H9 (cell line): Measurements from ENCODE around the gene KRT6B. TPM values are rescaled to one million over a fixed set of nuclear protein-coding genes. Genes with fewer than 3 reads are reported as not detected.

Source experiments
- DNase-seq: peaks from one replicate; pipeline ENCODE4 v3.0.0-alpha.2; 2017
- H2AFZ ChIP-seq: one replicate; pipeline ENCODE4 v1.6.1; 2013; ENCODE audit warnings: mild to moderate bottlenecking, low read length, control low read depth, moderate library complexity
- H2AK5ac ChIP-seq: 2 replicates; pipeline ENCODE4 v1.6.1; 2013; ENCODE audit warnings: low read length, control low read depth, mixed read lengths; ENCODE audit not compliant: insufficient read length
- H2BK120ac ChIP-seq: one replicate; pipeline ENCODE4 v1.6.1; 2013; ENCODE audit warnings: low read depth, mild to moderate bottlenecking, low read length, control low read depth, inconsistent platforms; ENCODE audit not compliant: poor library complexity, severe bottlenecking
- H2BK12ac ChIP-seq: 2 replicates; pipeline ENCODE4 v1.6.1; 2013; ENCODE audit warnings: low read length, control low read depth, mixed read lengths, low read depth; ENCODE audit not compliant: insufficient read length
- H2BK15ac ChIP-seq: 2 replicates; pipeline ENCODE4 v1.6.1; 2013; ENCODE audit warnings: low read depth, low read length, control low read depth
- H2BK20ac ChIP-seq: one replicate; pipeline ENCODE4 v1.6.1; 2013; ENCODE audit warnings: low read depth, mild to moderate bottlenecking, low read length, control low read depth, inconsistent platforms; ENCODE audit not compliant: poor library complexity, severe bottlenecking
- H2BK5ac ChIP-seq: 2 replicates; pipeline ENCODE4 v1.6.1; 2013; ENCODE audit warnings: low read length, control low read depth, mixed read lengths; ENCODE audit not compliant: insufficient read length
- H3K14ac ChIP-seq: 2 replicates; pipeline ENCODE4 v1.6.1; 2013; ENCODE audit warnings: low read length, control low read depth; ENCODE audit not compliant: insufficient read depth
- H3K18ac ChIP-seq: 2 replicates; pipeline ENCODE4 v1.6.1; 2013; ENCODE audit warnings: low read depth, mild to moderate bottlenecking, mixed read lengths, low read length, control low read depth; ENCODE audit not compliant: insufficient read length
- H3K23ac ChIP-seq: 2 replicates; pipeline ENCODE4 v1.6.1; 2013; ENCODE audit warnings: low read length, control low read depth, mixed read lengths, low read depth; ENCODE audit not compliant: insufficient read length
- H3K23me2 ChIP-seq: 2 replicates; pipeline ENCODE4 v1.6.1; 2013; ENCODE audit warnings: low read depth, mild to moderate bottlenecking, mixed read lengths, low read length, control low read depth; ENCODE audit not compliant: insufficient read length, poor library complexity, severe bottlenecking
- H3K27ac ChIP-seq: 2 replicates; pipeline ENCODE4 v1.5.1; 2013; ENCODE audit warnings: low read length, control low read depth, mixed read lengths, low read depth; ENCODE audit not compliant: insufficient read length
- H3K27me3 ChIP-seq: 2 replicates; pipeline ENCODE4 v1.6.1; 2013; ENCODE audit warnings: low read length, control low read depth, inconsistent platforms; ENCODE audit not compliant: insufficient read depth
- H3K4ac ChIP-seq: 2 replicates; pipeline ENCODE4 v1.6.1; 2013; ENCODE audit warnings: low read depth, mild to moderate bottlenecking, control low read depth, inconsistent platforms, low read length, moderate library complexity
- H3K4me1 ChIP-seq: 2 replicates; pipeline ENCODE4 v1.6.1; 2013; ENCODE audit warnings: low read length, control low read depth, inconsistent platforms; ENCODE audit not compliant: insufficient read depth
- H3K4me2 ChIP-seq: 2 replicates; pipeline ENCODE4 v1.6.1; 2013; ENCODE audit warnings: low read length, control low read depth, mixed read lengths; ENCODE audit not compliant: insufficient read length, insufficient read depth
- H3K56ac ChIP-seq: 2 replicates; pipeline ENCODE4 v1.6.1; 2013; ENCODE audit warnings: low read depth, mild to moderate bottlenecking, mixed read lengths, low read length, control low read depth; ENCODE audit not compliant: insufficient read length
- H3K79me1 ChIP-seq: 2 replicates; pipeline ENCODE4 v1.6.1; 2013; ENCODE audit warnings: low read depth, mild to moderate bottlenecking, moderate library complexity, low read length, control low read depth, inconsistent platforms; ENCODE audit not compliant: insufficient read depth, poor library complexity, severe bottlenecking
- H3K79me2 ChIP-seq: 2 replicates; pipeline ENCODE4 v1.6.1; 2013; ENCODE audit warnings: low read length, control low read depth, inconsistent platforms; ENCODE audit not compliant: insufficient read depth
- H3K9ac ChIP-seq: 2 replicates; pipeline ENCODE4 v1.6.1; 2013; ENCODE audit warnings: low read length, control low read depth, mixed read lengths; ENCODE audit not compliant: insufficient read length; ENCODE audit errors: extremely low read depth
- H3K9me3 ChIP-seq: one replicate; pipeline ENCODE4 v1.6.1; 2013; ENCODE audit warnings: low read depth, low read length, inconsistent platforms; ENCODE audit not compliant: control insufficient read depth
- H3T11ph ChIP-seq: one replicate; pipeline ENCODE4 v1.6.1; 2013; ENCODE audit warnings: mild to moderate bottlenecking, low read length, control low read depth, inconsistent platforms
- H4K20me1 ChIP-seq: one replicate; pipeline ENCODE4 v1.6.1; 2013; ENCODE audit not compliant: control insufficient read depth, insufficient read length, insufficient read depth
- H4K5ac ChIP-seq: 2 replicates; pipeline ENCODE4 v1.6.1; 2013; ENCODE audit warnings: low read depth, mild to moderate bottlenecking, mixed read lengths, low read length, control low read depth; ENCODE audit not compliant: insufficient read length
- H4K8ac ChIP-seq: replicated peaks from 2 replicates; pipeline ENCODE4 v1.6.1; 2013; ENCODE audit warnings: low read length, control low read depth, mixed read lengths, low read depth; ENCODE audit not compliant: insufficient read length
- H4K91ac ChIP-seq: 2 replicates; pipeline ENCODE4 v1.6.1; 2013; ENCODE audit warnings: low read depth, mild to moderate bottlenecking, moderate library complexity, mixed read lengths, low read length, control low read depth; ENCODE audit not compliant: insufficient read length
- H3K27ac Mint-ChIP-seq, 3 experiments: 2 replicates in 2 of 3; 3 replicates in 1 of 3; pipeline ENCODE4 v1.8.0; 2020 to 2021; ENCODE audit warnings: mixed read lengths in 3 of 3, mild to moderate bottlenecking in 1 of 3, moderate library complexity in 1 of 3
- H3K27me3 Mint-ChIP-seq: 2 replicates; pipeline ENCODE4 v1.8.0; 2021; ENCODE audit warnings: low read depth, mild to moderate bottlenecking, moderate library complexity, mixed read lengths
- H3K36me3 Mint-ChIP-seq, 3 experiments: 2 replicates in 2 of 3; 3 replicates in 1 of 3; pipeline ENCODE4 v1.8.0; 2020 to 2021; ENCODE audit warnings: low read depth in 3 of 3, mixed read lengths in 3 of 3; ENCODE audit not compliant: insufficient read depth in 1 of 3
- H3K4me1 Mint-ChIP-seq, 2 experiments: 2 replicates each; pipeline ENCODE4 v1.8.0; 2020; ENCODE audit warnings: mixed read lengths in 2 of 2
- H3K4me3 Mint-ChIP-seq, 2 experiments: 2 replicates in 1 of 2; 3 replicates in 1 of 2; pipeline ENCODE4 v1.8.0; 2020 to 2021; ENCODE audit warnings: mild to moderate bottlenecking in 2 of 2, mixed read lengths in 2 of 2, moderate library complexity in 1 of 2
- H3K9me3 Mint-ChIP-seq, 2 experiments: 2 replicates in 1 of 2; 3 replicates in 1 of 2; pipeline ENCODE4 v1.8.0; 2020; ENCODE audit warnings: mild to moderate bottlenecking in 2 of 2, mixed read lengths in 2 of 2, moderate library complexity in 1 of 2
- WGBS: extraction: QIAGEN DNeasy Blood & Tissue Kit; methylation state at CpG from one replicate; pipeline ENCODE4 v1.1.7; 2013; ENCODE audit warnings: missing lambda C conversion rate, low lambda C conversion rate, mixed read lengths; ENCODE audit not compliant: insufficient read length; ENCODE audit errors: extremely low coverage; 5-methylcytosine and 5-hydroxymethylcytosine counted together
- total RNA-seq: library from RNA; stranded (reverse); gene quantifications from 2 replicates; pipeline ENCODE4 v1.2.1, GENCODE V29; 2021
- TF ChIP-seq, protein P1 (sequence below): fragments of 200-600 bp; sonication (generic); conservative IDR thresholded peaks from 3 replicates; pipeline ENCODE4 v1.8.0; 2021; ENCODE audit warnings: antibody characterized with exemption, mild to moderate bottlenecking

The KRT6B gene
- total RNA-seq, 1 experiment from 2014 or later, result not detected

DNA sequence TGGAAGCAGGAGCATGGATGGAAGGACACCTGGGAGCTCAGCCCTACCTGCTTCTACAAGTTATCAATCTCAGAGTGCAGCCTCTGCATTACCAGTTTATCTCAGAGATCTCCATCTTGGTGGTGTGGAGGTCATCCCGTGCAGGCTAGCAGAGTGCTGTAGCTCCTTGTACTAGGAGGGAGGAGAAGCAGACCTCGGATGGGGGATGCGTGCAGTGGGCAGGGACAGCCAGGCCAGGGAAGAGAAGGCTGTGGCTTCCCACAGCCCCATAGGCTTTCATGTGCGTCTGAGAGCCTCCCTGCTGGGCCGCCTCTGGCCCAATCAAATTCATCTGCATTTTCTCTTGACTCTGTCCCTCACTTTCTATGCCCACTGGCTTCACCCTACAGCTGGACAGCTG is 37.0 kb downstream of the KRT6B start:
- Histone ChIP-seq H2BK15ac (no peak overlapping the region), H2AFZ (no peak overlapping the region), H3K23ac (no peak overlapping the region), H2BK20ac (no peak overlapping the region), H3K23me2 (peaks cover 3% of the 10 kb centered on the region), H3K79me2 (no peaks in the 10 kb centered on the region), H2BK12ac (no peak overlapping the region), H3K4ac (no peak overlapping the region), H3K27ac (no peak overlapping the region), H3K18ac (no peak overlapping the region), H3K4me2 (no peak overlapping the region), H3K9ac (no peak overlapping the region), H4K8ac (no peak overlapping the region), H3T11ph (no peak overlapping the region), H3K14ac (no peak overlapping the region), H2BK5ac (no peak overlapping the region), H2AK5ac (no peak overlapping the region), H4K20me1 (no peaks in the 10 kb centered on the region), H4K5ac (no peak overlapping the region), H4K91ac (no peak overlapping the region), H3K27me3 (no peaks in the 10 kb centered on the region), H3K56ac (no peak overlapping the region), H3K9me3 (no peaks in the 10 kb centered on the region), H3K4me1 (no peaks in the 10 kb centered on the region), H2BK120ac (no peak overlapping the region), H3K79me1 (no peaks in the 10 kb centered on the region)
- peaks cover 10% of the 10 kb centered on the region for H3K27me3 Mint-ChIP-seq
- no peak overlapping the region for H3K4me3 Mint-ChIP-seq
- TF ChIP-seq, protein P1, sequence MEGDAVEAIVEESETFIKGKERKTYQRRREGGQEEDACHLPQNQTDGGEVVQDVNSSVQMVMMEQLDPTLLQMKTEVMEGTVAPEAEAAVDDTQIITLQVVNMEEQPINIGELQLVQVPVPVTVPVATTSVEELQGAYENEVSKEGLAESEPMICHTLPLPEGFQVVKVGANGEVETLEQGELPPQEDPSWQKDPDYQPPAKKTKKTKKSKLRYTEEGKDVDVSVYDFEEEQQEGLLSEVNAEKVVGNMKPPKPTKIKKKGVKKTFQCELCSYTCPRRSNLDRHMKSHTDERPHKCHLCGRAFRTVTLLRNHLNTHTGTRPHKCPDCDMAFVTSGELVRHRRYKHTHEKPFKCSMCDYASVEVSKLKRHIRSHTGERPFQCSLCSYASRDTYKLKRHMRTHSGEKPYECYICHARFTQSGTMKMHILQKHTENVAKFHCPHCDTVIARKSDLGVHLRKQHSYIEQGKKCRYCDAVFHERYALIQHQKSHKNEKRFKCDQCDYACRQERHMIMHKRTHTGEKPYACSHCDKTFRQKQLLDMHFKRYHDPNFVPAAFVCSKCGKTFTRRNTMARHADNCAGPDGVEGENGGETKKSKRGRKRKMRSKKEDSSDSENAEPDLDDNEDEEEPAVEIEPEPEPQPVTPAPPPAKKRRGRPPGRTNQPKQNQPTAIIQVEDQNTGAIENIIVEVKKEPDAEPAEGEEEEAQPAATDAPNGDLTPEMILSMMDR, result no peak
- no peak for DNase-seq
- no CpG with 5 or more reads among the region's 5 CpGs for WGBS
- H3K9me3 Mint-ChIP-seq, result peaks cover 5 to 7% of the 10 kb centered on the region in 2 experiments; a peak in 3 of 5 replicates
- H3K36me3 Mint-ChIP-seq, result peaks cover 0 to 4% (median 0%) of the 10 kb centered on the region in 3 experiments; a peak in 2 of 7 replicates
- peaks cover 8 to 9% of the 10 kb centered on the region in 2 experiments for H3K4me1 Mint-ChIP-seq
- no peak overlapping the region for H3K27ac Mint-ChIP-seq
